Thyroid gland (tissue), 4 donors: ENCODE data around the gene TMEM201. TPM values are rescaled to one million over a fixed set of nuclear protein-coding genes. Genes with fewer than 3 reads are reported as not detected.
"Not testable (repeated sequence)": the region's sequence is repeated elsewhere in the genome, so short reads cannot be mapped to it uniquely, and the experiment has no call there.

Experiments used
- DNase-seq, 2 donors: peaks; one replicate each; pipeline ENCODE4 v3.0.0-alpha.2; 2019
- H3K27ac ChIP-seq, 3 donors: fragments of 200-600 bp; sonication (generic); 1 replicate in 2 of 3; 2 replicates in 1 of 3; pipeline ENCODE4 v1.5.1; 2016 to 2019; ENCODE audit warnings: mild to moderate bottlenecking in 1 of 3, moderate library complexity in 1 of 3
- H3K27me3 ChIP-seq: fragments of 200-600 bp; sonication (generic); one replicate; pipeline ENCODE4 v1.5.1; 2019
- H3K36me3 ChIP-seq, 2 donors: fragments of 200-600 bp; sonication (generic); one replicate each; pipeline ENCODE4 v1.5.1; 2016 to 2019
- H3K4me1 ChIP-seq, 2 donors: fragments of 200-600 bp; sonication (generic); one replicate each; pipeline ENCODE4 v1.5.1; 2017 to 2019
- H3K4me3 ChIP-seq, 3 donors: fragments of 200-600 bp; sonication (generic); replicated peaks in 1 of 3; 1 replicate in 2 of 3; 2 replicates in 1 of 3; pipeline ENCODE4 v1.5.1; 2016; ENCODE audit warnings: mild to moderate bottlenecking in 1 of 3
- H3K9me3 ChIP-seq: fragments of 200-600 bp; sonication (generic); one replicate; pipeline ENCODE4 v1.5.1; 2017
- POLR2A ChIP-seq, 2 donors: fragments of 450-650 bp; IDR thresholded peaks; one replicate each; pipeline ENCODE4 v1.6.1; 2017; ENCODE audit warnings: antibody characterized with exemption in 2 of 2, mild to moderate bottlenecking in 2 of 2, moderate library complexity in 1 of 2
- WGBS, 2 donors: methylation state at CpG; one replicate each; pipeline ENCODE4 v1.1.5; 2017; 5-methylcytosine and 5-hydroxymethylcytosine counted together
- intact Hi-C: fragments of 100-400 bp; cut with DNase I; formaldehyde crosslinking; loops from one replicate; pipeline ENCODE4 v1.15.1; 2023
- total RNA-seq, 4 donors: library from RNA; depleted of rRNA; stranded (reverse); fragments of >200 nt; gene quantifications; one replicate each; pipeline ENCODE4 v1.2.3, GENCODE V29; 2016
- TF ChIP-seq, protein P1 (sequence below), 6 experiments: fragments of 200-600 bp in 3 of 6; fragments of 450-650 bp in 3 of 6; sonication (generic) in 3 of 6; IDR thresholded peaks; one replicate each; pipeline ENCODE4 v1.5.1; 2016 to 2019; ENCODE audit warnings: antibody characterized with exemption in 6 of 6, mild to moderate bottlenecking in 2 of 6, inconsistent platforms in 1 of 6, moderate library complexity in 1 of 6

TMEM201 gene
- total RNA-seq, 4 donors from 2014 or later, result 3.0 to 11.3 (median 8.5) TPM

GRCh38 chr1:9557624-9558023 is 31.1 kb upstream of the TMEM201 start:
- H3K27me3 ChIP-seq, result no peaks in the 10 kb centered on the region
- no peaks in the 10 kb centered on the region for H3K9me3 ChIP-seq
- peak overlapping the region in 1 of 3 donors; percentile 5 for H3K27ac ChIP-seq
- intact Hi-C loops, result no loop called here
- 84 to 90% methylated on average over 5 of the region's 5 CpGs for WGBS, 2 donors
- no peak for DNase-seq
- peaks cover 60 to 77% of the 10 kb centered on the region in 2 donors for H3K4me1 ChIP-seq
- H3K36me3 ChIP-seq, result no peaks in the 10 kb centered on the region
- no peak overlapping the region for H3K4me3 ChIP-seq
- no peak for TF ChIP-seq POLR2A (IDR thresholded peaks at IDR 0.05)
- TF ChIP-seq, protein P1, sequence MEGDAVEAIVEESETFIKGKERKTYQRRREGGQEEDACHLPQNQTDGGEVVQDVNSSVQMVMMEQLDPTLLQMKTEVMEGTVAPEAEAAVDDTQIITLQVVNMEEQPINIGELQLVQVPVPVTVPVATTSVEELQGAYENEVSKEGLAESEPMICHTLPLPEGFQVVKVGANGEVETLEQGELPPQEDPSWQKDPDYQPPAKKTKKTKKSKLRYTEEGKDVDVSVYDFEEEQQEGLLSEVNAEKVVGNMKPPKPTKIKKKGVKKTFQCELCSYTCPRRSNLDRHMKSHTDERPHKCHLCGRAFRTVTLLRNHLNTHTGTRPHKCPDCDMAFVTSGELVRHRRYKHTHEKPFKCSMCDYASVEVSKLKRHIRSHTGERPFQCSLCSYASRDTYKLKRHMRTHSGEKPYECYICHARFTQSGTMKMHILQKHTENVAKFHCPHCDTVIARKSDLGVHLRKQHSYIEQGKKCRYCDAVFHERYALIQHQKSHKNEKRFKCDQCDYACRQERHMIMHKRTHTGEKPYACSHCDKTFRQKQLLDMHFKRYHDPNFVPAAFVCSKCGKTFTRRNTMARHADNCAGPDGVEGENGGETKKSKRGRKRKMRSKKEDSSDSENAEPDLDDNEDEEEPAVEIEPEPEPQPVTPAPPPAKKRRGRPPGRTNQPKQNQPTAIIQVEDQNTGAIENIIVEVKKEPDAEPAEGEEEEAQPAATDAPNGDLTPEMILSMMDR (IDR thresholded peaks at IDR 0.05), result no peak

DNA sequence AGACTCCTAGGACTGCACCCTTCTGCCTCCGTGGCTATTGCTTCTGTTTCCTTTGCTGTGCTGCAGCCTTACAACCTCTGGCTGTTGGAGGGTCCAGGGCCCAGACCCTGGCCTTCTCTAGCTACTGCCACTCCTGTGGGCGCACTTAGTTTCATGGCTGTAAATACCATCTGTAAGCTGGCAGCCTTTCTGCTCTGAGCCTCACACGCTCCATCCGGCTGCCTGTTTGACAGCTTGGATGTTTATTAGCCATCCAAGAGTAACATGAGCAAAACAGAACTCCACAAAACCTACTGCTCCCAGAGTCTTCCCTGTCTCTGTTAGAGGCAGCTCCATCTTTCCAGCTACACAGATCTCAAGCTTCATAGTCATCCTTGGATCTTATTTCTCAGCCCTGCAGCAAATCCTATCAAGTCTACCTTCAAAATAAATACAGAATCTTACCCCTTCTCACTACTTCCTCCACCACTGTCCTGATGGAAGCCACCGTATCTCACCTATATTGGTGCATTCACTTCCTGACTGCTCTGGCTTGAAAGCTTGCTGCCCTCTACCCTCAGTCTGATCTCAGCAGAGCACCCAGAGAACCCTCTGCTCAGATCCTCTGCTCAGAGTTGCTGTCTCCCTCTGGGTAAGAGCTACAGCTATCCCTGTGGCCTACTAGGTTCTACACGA is 30.3 kb upstream of the TMEM201 start:
- no peaks in the 10 kb centered on the region for H3K27me3 ChIP-seq
- intact Hi-C loops, result no loop called here

GRCh38 chr1:9558946-9559545 is 29.7 kb upstream of the TMEM201 start:
- Histone ChIP-seq H3K4me1 (peaks cover 57 to 77% of the 10 kb centered on the region in 2 donors), H3K27me3 (no peaks in the 10 kb centered on the region), H3K4me3 (no peak overlapping the region), H3K27ac (peak overlapping the region in 2 of 3 donors; percentile 35 to 80), H3K36me3 (no peaks in the 10 kb centered on the region), H3K9me3 (no peaks in the 10 kb centered on the region)
- intact Hi-C loops, result no loop called here
- 85 to 87% methylated on average over 11 of the region's 11 CpGs for WGBS, 2 donors
- no peak for DNase-seq
- TF ChIP-seq POLR2A (IDR thresholded peaks at IDR 0.05), result no peak
- TF ChIP-seq, protein P1 (IDR thresholded peaks at IDR 0.05), result no peak

More for the DNA sequence above, 30.3 kb upstream of the TMEM201 start:
- no peaks in the 10 kb centered on the region for H3K9me3 ChIP-seq
- TF ChIP-seq, protein P1 (IDR thresholded peaks at IDR 0.05), result no peak
- no peak for TF ChIP-seq POLR2A (IDR thresholded peaks at IDR 0.05)
- no peak for DNase-seq
- WGBS, 2 donors, result 77 to 84% methylated on average over 6 of the region's 6 CpGs
- no peaks in the 10 kb centered on the region for H3K36me3 ChIP-seq
- peaks cover 62 to 81% of the 10 kb centered on the region in 2 donors for H3K4me1 ChIP-seq
- H3K27ac ChIP-seq, result peak overlapping the region; percentile 12 to 80 (median 35)
- H3K4me3 ChIP-seq, result no peak overlapping the region

DNA sequence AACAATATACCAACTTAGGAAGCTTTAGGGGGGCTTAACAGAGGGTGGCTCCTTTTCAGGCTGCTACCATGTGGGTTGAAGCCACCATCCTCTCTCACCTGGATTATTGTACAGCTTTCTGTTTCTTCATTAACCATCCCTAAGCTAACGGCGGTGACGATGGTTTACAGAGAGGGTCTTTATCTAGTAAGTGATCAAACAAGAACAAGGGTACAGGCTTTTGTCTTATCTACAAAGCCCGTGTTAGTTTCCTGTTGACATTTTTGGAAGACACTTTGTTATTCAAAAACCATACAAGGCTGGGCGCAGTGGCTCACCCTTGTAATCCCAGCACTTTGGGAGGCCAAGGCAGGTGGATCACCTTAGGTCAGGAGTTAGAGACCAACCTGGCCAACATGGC is 29.0 kb upstream of the TMEM201 start:
- Histone ChIP-seq H3K36me3 (no peaks in the 10 kb centered on the region), H3K27me3 (no peaks in the 10 kb centered on the region), H3K9me3 (no peaks in the 10 kb centered on the region), H3K4me1 (peaks cover 51 to 71% of the 10 kb centered on the region in 2 donors), H3K27ac (peak overlapping the region in 2 of 3 donors; percentile 35 to 80), H3K4me3 (no peak overlapping the region)
- DNase-seq, result no peak
- TF ChIP-seq, protein P1 (IDR thresholded peaks at IDR 0.05), result no peak
- TF ChIP-seq POLR2A (IDR thresholded peaks at IDR 0.05), result no peak
- intact Hi-C loops, result no loop called here
- 84 to 87% methylated on average over 5 of the region's 5 CpGs for WGBS, 2 donors

DNA sequence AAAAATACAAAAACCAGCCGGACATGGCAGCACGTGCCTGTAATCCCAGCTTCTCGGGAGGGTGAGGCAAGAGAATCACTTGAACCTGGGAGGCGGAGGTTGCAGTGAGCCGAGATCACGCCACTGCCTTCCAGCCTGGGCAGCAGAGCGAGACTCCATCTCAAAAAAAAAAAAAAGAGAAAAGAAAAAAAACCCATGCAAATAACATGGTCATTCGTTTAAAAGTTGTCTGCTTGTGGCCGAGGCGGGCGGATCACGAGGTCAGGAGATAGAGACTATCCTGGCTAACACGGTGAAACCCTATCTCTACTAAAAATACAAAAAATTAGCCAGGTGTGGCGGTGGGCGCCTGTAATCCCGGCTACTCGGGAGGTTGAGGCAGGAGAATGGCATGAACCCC is 28.6 kb upstream of the TMEM201 start:
- H3K27me3 ChIP-seq, H3K36me3 ChIP-seq, H3K9me3 ChIP-seq, H3K4me3 ChIP-seq, intact Hi-C loops: not testable (repeated sequence)
- H3K4me1 ChIP-seq, result peaks cover 50 to 67% of the 10 kb centered on the region in 2 donors
- peak; percentile 42 to 50 for DNase-seq
- peak overlapping the region; percentile 35 to 80 (median 36) for H3K27ac ChIP-seq
- WGBS, 2 donors, result 83 to 84% methylated on average over 17 of the region's 17 CpGs
